ENCODE measurements around the gene IFT43.
A peak's percentile ranks its signal among the peaks of the same experiment; 100 is the strongest.

Gene IFT43

DNA sequence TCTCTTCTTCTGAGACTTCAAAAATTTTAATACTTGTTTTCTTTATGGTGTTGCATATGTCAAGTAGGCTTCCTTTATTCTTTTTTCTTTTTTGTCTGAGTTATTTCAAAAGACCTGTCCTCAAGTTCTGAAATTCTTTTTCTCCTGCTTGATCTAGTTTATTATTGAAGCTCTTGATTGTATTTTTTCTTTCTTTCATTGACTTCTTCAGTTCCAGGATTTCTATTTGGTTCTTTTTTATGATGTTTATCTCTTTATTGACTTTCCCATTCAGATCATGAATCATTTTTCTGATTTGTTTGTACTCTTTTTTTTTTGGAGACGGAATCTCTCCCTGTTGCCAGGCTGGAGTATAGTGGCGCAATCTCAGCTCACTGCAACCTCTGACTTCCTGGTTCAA lies 34.1 kb downstream of the IFT43 start:
- no peak for DNase-seq

- no peak for DNase-seq
Measured at GRCh38 chr14:76022991-76023390, 37.4 kb downstream of the IFT43 start.

DNA sequence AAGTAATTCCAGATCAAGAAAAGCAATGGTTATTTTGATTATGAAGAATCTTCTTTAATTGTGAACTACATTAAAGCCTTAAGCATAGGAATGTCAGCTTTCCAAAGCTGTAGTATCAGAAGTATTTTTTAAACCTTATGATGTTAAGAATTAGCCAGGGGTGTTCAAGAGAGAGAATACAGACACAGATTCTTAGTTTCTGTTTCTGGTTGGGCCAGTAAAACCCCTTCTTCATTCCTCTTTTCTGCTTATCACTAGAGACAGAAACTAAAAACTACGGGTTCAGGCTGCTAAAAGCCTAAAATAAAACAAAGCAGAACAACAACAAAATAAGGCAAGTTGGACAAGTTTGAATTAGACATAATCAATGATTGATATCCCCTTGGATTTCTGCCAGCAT lies 38.2 kb downstream of the IFT43 start:
- DNase-seq, result no peak

GRCh38 chr14:76024211-76024907 lies 38.8 kb downstream of the IFT43 start:
- no peak for DNase-seq

GRCh38 chr14:76034566-76034965 lies 49.0 kb downstream of the IFT43 start:
- DNase-seq, result no peak

- DNase-seq, result no peak
Measured at GRCh38 chr14:76040704-76041103, 55.1 kb downstream of the IFT43 start.

- no peak for DNase-seq
Measured at GRCh38 chr14:76045773-76046172, 60.2 kb downstream of the IFT43 start.

- no peak for DNase-seq
Measured at GRCh38 chr14:76050250-76050649, 64.7 kb downstream of the IFT43 start.

DNA sequence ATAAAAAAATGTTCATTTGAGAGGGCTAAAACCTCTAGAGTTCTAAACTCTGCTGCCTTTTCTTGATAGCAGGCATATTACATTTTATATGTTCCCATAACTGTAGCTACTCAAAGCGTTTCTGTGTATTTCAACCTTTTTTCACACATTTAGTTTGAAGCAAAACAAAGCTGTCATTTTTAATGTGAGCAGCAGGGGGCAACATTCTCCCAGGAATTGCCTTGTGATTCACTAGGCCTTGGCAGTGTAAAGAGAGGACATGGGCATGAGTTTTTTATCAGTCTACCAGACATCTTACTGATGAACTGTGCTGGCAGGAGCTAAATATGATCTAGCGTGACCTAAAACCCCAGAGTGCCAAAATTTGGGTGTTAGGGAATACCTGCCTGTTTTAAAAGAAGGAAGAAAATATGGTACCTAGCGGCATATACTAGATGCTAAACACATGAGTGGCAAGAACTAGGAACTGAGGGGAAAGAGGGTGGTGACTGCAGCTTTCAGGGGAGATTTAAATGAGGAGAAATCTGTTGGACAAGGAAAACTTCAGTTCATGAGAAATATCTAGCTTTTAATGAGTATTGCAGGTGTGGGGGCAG lies 65.3 kb downstream of the IFT43 start:
- DNase-seq, result peak; percentile 64

DNA sequence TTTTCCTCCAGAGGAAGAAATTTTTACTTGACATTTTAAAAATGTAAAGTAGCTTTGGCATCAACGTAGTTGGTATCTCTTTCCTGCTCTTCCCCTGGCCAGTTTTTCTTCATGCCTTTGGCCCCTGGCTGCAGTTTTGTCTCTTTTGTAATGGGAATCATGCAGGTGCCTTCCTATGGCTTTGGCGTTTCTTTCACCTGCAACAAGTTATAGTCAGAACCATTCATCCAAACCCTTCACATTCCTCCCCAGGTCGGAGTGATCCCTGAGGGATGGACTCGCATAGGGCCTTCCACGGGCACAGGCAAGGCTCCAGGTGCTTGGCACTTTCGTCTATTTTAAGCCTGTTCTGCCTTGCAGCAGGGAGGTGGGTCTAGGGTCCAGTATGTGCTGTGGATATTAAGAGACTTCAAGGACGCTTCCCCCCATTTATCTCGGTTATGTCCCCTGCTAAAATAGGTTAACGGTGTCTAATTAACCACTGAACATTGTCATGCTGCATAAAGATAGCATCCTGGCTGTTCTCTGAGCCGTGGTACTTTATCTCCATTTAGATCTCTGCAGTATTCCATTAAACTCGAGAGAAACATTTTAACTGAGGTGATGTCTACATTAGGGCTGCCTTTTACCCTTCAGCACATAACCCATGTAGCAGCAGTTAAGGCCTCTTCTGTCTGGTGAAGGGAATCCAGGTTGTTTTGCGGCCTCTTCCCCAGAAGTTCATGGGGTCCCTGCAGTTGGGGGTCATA lies 66.3 kb downstream of the IFT43 start:
- DNase-seq, result no peak

DNA sequence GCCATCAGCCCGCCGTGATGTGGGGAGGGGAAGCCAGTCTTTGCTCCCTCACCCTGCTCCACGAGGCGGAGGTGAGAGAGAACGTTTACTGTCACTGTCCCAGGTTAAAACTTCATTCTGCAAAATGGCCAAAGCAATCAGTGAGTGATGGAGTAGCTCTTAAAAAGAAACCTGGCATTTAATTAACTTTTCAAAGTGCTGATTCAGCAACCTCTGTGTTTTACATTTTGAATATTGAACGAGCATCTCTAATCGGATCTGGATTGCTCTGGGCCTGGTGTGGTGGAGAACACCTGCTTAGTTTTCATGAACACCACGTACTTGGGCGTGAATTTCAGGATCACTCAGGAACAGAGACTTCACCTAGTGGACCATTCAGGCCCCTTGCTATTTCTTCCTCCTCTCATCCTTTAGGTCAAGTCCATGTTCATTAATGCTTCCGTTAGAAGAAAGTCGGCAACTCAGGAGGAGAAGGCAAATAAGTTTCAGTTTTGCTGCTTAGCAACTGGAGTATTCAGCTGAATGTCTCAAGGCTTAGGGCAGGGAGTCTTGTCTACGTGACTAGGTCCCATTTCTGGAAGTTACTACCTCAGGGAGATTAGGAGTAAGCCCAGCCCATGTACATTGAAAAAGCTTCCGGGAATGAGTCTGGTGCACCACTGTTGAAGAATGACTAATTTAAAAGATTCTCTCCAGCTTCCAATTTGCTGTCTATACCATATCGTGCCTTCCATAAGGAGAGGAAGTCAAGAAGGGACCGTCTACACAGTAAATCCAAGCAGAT lies 68.2 kb downstream of the IFT43 start:
- DNase-seq, result no peak

DNA sequence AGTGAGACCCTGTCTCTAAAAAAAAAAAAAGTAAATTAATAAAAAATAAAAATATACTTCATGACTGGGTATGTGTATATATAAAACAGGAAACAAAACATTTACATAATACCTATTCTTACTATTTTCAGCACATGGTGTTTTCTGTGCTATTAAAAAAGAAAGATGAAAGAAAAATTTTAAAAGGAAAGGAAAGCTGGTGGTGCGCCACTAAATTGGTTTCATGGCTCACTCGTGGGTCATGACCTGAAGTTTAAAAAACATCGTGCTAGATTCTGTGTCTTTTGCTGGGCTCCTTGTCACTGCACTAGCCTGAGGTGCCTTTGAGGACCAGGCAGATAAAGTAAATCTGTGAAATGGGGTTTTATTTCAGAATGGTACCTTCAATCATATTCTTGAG lies 69.8 kb downstream of the IFT43 start:
- no peak for DNase-seq

DNA sequence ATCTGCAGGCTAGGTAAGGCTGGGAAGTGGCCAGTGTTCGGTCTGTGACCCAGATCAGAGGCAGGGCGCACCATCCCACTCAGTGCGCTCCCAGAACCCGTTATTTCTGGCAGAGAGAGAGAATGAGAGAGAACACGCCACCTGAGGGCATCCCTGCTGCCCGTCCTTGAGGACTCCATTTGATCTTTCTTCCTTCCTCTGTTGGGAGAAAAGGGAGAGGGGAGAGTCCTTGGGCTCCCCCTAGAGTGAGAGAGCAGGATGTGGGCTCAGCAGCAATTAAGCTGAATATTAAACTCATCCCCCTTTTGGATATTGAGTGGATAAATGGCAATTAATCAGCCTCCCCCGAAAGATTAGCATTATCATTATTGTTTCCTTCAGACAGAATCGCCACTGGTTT lies 70.6 kb downstream of the IFT43 start:
- DNase-seq, result no peak

DNA sequence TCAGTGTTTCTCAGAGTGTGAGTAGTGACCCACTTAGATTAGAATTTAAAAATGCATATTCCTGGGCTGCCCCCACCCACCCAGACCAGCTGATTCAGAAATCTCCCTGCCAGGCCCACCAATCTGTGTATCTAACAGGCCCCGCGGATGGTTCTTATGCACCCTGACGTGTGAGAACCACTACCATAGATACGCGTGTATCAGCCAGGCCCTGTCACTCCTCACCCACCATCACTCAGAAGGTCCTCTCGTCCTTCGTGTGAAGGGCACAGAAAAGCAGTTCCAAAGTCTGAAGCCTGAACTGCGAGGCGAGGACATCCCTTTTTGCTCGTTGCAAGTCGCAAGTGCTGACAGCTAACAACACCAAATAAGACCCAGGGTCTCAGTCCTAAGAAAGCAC lies 72.4 kb downstream of the IFT43 start:
- no peak for DNase-seq

DNA sequence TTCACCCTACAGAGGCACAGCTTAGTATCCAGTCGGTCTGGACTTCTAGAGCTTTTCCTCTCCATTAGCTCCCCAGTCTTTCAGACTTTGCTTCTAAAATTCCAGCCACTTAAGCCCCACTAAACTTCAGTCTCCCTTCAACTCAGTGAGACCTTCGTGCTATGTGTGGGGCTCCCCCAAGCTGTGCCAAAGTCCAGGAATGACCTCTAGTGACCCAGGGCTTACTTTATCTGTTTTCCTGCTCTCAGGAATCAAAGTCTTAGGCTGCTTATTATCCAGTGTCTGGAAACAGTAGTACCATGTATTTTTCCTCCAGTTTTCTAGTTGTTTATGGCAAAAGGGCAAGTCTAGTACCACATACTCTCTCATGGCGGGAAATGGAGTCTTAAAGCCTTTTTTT lies 77.8 kb downstream of the IFT43 start:
- no peak for DNase-seq

DNA sequence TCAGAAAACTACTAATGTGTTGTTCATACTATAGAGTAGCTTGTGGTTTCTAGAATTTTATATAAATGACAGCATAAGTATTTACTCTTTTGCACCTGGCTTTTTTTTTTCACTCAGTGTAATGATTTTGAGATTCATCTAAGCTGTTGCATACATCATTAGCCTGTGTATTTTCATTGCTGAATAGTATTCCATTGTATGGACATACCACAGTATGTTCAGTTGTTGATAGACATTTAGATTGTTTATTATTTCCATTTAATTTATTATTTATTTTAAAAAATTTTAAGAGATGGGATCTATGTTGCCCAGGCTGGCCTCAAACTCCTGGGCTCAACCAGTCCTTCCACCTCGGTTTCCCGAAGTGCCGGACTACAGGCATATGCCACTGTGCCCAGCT lies 80.0 kb downstream of the IFT43 start:
- DNase-seq, result no peak

GRCh38 chr14:76067536-76067935 lies 82.0 kb downstream of the IFT43 start:
- DNase-seq, result no peak

DNA sequence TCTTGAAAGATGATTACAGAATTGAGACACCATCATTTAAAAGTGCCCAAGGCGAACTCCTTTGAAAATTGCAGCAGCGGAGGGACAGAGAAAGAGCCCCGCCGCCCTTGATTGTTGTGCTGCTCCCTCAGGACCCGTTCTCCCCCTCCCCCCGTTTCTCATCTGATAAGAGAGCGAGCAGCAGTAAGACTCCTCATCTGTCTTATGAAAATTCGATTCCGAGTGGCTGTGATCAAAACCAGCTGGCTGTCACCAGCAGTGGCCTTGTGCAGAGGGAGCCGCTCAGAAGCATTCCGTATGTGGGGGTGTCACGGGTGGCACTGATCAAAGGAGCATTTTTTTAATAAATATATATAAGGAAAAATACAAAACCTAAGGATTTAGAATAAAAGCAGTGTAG lies 88.2 kb downstream of the IFT43 start:
- DNase-seq, result no peak

DNA sequence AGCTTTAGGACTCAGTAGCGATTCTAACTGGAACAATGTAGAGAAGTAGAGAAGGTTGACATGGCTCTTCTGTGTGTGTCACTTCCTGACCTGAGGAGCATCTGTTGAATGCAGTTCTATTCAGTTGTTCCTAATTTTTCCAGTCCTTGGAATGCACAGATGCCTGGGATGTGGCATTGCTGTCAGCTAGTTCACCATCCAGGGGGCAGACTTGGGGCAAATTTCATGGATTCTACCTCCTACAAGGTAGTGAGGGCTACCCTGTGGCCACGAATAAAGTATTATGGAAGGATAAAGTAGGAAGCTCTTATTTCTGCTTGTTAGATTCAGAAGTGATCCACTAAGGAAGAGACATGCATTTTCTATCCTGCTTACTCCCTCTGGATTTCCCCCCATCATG lies 91.8 kb downstream of the IFT43 start:
- no peak for DNase-seq

GRCh38 chr14:76078501-76078900 lies 92.9 kb downstream of the IFT43 start:
- no peak for DNase-seq

DNA sequence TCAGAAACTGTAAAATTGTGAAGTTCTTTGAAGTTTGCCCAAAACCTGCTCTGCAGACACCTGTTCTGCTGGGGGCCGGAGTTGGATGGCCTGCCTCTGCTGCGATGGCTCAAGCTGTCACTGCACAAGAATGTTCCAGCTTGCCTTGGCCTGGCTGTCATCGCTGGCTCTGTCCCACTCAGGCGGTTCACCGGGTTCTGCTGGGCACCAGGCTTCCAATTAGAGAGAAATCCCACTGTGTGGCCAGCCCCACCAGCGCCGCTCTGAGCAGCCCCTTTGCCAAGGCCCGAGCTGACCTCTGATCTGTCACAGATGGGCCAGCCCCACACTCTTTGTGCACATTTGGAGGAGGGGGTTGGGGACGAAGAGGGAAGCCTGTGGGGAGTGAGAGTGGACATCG lies 94.5 kb downstream of the IFT43 start:
- no peak for DNase-seq

DNA sequence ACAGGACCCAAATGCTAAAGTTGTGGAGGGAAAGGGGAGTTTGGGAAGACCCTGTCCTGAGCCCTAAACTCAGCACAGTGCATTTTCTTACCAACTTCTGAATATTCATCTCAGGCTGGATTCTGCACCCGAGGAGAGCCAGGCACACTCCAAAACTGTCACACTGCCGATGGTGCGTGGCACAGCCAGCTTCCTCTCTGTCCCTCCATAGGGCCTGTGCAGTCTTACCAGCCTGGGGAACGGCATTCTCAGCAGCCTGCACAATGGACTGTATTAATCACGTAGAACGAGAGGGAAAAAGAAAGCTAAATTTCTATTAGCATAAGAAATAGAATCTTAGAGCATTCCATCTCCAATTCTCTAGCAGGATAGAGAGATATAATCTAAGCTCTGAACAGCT lies 94.9 kb downstream of the IFT43 start:
- no peak for DNase-seq

DNA sequence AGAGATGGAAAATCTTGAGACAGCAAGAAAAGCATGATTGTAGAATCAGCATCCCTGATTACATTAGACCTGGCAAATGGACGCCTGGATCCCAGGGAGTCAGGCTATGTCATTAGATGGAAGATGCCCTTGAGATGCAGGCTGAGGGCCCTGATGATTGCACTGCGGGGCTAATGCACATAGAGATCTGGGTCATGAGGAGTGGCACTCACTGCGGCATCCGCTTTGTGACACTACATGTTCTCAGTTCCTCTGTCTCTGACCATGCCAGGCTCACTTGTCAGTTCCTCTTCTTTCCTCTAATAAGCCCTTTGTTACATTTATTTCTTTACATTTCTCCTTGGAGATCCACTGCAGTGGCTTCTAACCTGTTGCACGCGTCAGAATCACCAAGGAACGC lies 96.1 kb downstream of the IFT43 start:
- peak; percentile 8 for DNase-seq

All from CD4-positive, alpha-beta T cell treated with Interleukin-17A for 1 hour (primary cell).